ENCODE data around the gene COX19.

The COX19 gene

DNA sequence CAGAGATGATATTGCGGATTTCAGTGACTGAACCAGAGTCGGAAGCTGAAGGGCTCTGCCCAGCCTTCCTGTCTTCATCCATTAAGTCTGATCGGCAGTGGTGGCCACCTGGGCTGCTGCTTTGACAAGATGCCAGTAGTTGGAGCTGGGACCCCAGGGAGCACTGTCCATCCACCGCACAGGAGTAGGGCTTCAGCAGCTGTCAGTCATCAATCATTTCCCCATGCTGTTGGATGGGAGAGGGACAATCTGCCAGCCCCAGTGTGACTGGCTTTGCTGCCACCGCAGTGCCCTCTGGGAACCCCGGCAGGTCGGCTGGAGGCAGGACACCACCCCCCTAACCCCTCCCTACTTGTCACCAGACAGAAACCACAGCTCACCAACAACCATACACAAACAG, 46.0 kb upstream of the COX19 start:
- H3K4me3 ChIP-seq (ENCODE audit: low read depth, low read length) = no peak overlapping the region
- TF ChIP-seq POLR2A (IDR thresholded peaks at IDR 0.05; ENCODE audit: extremely low read depth, insufficient read length) (no peak), MYC (IDR thresholded peaks at IDR 0.05; ENCODE audit: low read depth, low read length) (no peak)
- TF ChIP-seq, protein P1, sequence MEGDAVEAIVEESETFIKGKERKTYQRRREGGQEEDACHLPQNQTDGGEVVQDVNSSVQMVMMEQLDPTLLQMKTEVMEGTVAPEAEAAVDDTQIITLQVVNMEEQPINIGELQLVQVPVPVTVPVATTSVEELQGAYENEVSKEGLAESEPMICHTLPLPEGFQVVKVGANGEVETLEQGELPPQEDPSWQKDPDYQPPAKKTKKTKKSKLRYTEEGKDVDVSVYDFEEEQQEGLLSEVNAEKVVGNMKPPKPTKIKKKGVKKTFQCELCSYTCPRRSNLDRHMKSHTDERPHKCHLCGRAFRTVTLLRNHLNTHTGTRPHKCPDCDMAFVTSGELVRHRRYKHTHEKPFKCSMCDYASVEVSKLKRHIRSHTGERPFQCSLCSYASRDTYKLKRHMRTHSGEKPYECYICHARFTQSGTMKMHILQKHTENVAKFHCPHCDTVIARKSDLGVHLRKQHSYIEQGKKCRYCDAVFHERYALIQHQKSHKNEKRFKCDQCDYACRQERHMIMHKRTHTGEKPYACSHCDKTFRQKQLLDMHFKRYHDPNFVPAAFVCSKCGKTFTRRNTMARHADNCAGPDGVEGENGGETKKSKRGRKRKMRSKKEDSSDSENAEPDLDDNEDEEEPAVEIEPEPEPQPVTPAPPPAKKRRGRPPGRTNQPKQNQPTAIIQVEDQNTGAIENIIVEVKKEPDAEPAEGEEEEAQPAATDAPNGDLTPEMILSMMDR (IDR thresholded peaks at IDR 0.05; ENCODE audit: low read depth, low read length) = no peak
- TF ChIP-seq, protein P2, sequence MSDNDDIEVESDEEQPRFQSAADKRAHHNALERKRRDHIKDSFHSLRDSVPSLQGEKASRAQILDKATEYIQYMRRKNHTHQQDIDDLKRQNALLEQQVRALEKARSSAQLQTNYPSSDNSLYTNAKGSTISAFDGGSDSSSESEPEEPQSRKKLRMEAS (IDR thresholded peaks at IDR 0.05; ENCODE audit: low read depth, low read length) = no peak
- no peak for DNase-seq (ENCODE audit: low read depth)

GRCh38 chr7:1020849-1021251, 45.5 kb upstream of the COX19 start:
- DNase-seq (ENCODE audit: low read depth) = no peak
- no peak for TF ChIP-seq POLR2A (IDR thresholded peaks at IDR 0.05; ENCODE audit: extremely low read depth, insufficient read length)
- TF ChIP-seq, protein P2 (IDR thresholded peaks at IDR 0.05; ENCODE audit: low read depth, low read length) = no peak
- TF ChIP-seq, protein P1 (IDR thresholded peaks at IDR 0.05; ENCODE audit: low read depth, low read length) = peak; percentile 17
- H3K4me3 ChIP-seq (ENCODE audit: low read depth, low read length) = no peak overlapping the region

DNA sequence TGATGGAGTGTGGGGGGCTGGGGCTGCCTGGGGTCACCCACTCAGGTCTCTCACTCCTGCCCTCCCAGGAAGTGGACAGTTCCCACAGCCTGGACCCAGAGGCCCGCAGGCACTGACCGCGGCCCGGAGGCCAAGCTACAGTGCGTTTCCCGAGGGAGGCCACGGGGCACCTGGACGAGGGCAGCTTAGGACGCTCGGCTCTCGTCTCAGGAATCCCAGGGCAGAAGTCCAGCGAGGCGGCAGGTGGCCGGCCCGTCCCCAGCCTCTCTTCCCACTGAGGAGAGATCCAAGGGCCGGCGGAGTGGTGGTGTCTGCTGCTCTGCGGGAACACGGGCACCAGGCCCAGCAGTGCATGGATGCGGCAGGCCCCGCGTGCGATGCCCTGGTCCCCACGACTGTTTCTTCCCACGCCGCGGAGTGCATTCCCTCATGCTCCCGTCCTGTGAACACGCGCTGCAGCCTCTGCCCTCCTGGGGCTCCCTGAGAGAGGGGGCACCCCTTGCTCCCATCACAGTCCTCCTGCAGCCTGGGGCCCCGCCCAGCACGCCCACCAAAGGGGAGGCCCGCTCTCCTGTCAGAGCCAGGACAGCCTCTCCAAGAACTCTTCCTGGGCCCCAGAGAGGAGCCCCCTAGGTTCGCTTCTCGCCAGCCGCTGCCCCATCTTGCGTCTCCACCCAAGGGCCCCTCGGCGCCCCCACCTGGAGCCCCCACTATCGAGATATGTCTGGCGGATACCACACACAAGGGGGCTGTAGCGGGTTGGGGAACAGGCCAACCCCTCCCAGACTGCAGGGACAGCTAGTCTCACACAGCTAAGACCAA, 44.7 kb upstream of the COX19 start:
- H3K4me3 ChIP-seq (ENCODE audit: low read depth, low read length) = no peak overlapping the region
- DNase-seq (ENCODE audit: low read depth) = no peak
- TF ChIP-seq, protein P1 (IDR thresholded peaks at IDR 0.05; ENCODE audit: low read depth, low read length) = no peak
- TF ChIP-seq MYC (IDR thresholded peaks at IDR 0.05; ENCODE audit: low read depth, low read length) (no peak), POLR2A (IDR thresholded peaks at IDR 0.05; ENCODE audit: extremely low read depth, insufficient read length) (no peak)
- TF ChIP-seq, protein P2 (IDR thresholded peaks at IDR 0.05; ENCODE audit: low read depth, low read length) = no peak

DNA sequence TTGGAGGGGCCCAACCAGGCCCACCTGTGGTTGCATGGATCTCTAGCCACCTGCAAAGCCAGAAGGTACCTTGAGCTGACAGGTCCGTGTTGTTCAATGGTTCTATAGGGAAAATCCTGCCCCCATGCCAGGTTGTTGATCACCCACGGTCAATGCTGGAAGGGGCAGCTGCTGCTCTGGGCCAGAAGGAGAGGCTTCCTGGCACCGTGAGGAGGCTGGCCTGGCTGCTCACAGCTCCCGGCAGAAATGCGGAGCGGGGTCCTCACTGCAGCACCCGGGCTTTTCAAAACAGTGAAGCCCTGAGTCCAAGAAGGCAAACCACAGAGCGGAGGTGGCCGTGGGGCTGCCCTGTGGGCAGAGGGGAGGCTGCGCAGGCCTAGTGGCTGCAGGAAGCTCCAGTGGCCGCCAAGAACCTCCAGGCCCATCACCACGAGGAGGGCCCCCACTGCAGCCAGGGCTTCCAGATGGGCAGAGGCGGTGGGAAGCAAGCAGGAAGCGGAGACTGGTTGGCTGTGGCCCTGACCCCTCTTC, 44.0 kb upstream of the COX19 start:
- H3K4me3 ChIP-seq (ENCODE audit: low read depth, low read length) = no peak overlapping the region
- TF ChIP-seq POLR2A (IDR thresholded peaks at IDR 0.05; ENCODE audit: extremely low read depth, insufficient read length) (no peak), MYC (IDR thresholded peaks at IDR 0.05; ENCODE audit: low read depth, low read length) (no peak)
- TF ChIP-seq, protein P1 (IDR thresholded peaks at IDR 0.05; ENCODE audit: low read depth, low read length) = no peak
- TF ChIP-seq, protein P2 (IDR thresholded peaks at IDR 0.05; ENCODE audit: low read depth, low read length) = no peak
- no peak for DNase-seq (ENCODE audit: low read depth)

GRCh38 chr7:1018334-1018695, 43.0 kb upstream of the COX19 start:
- H3K4me3 ChIP-seq (ENCODE audit: low read depth, low read length) = no peak overlapping the region
- no peak for DNase-seq (ENCODE audit: low read depth)
- TF ChIP-seq MYC (IDR thresholded peaks at IDR 0.05; ENCODE audit: low read depth, low read length) = no peak
- TF ChIP-seq, protein P1 (IDR thresholded peaks at IDR 0.05; ENCODE audit: low read depth, low read length) = no peak

Data from NB4 (cell line).